DND-41 (cell line): ENCODE results near the gene KLHL6.

Source experiments
- EZH2 ChIP-seq: IDR thresholded peaks from 3 replicates; pipeline ENCODE4 v1.6.1; 2012; ENCODE audit warnings: borderline replicate concordance, low read depth, mild to moderate bottlenecking, moderate library complexity, low read length, inconsistent platforms; ENCODE audit not compliant: severe bottlenecking
- TF ChIP-seq, protein P1 (sequence below): IDR thresholded peaks from 2 replicates; pipeline ENCODE4 v1.5.1; 2012; ENCODE audit warnings: borderline replicate concordance, low read length, moderate library complexity, mild to moderate bottlenecking; ENCODE audit not compliant: poor library complexity, severe bottlenecking; ENCODE audit errors: extremely low read depth

DNA sequence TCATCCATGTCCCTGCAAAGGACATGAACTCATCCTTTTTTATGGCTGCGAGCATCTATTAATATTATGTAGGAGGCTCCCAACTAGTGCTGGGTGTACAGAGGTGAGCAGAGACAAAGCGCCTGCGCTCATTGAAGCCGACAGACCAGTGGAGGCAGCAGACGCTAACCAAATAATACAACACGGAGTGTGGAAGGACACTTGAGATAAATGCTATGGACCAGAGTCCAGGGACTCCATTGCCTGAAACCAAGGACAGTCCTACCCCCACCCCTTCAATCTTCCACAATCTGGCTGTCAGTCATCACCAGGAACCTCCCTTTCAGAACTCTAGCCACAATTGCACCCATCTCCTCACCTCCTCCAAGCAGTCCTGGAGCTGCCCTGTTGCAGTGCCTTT is 41.5 kb downstream of the KLHL6 start:
- no peak for TF ChIP-seq EZH2
- TF ChIP-seq, protein P1, sequence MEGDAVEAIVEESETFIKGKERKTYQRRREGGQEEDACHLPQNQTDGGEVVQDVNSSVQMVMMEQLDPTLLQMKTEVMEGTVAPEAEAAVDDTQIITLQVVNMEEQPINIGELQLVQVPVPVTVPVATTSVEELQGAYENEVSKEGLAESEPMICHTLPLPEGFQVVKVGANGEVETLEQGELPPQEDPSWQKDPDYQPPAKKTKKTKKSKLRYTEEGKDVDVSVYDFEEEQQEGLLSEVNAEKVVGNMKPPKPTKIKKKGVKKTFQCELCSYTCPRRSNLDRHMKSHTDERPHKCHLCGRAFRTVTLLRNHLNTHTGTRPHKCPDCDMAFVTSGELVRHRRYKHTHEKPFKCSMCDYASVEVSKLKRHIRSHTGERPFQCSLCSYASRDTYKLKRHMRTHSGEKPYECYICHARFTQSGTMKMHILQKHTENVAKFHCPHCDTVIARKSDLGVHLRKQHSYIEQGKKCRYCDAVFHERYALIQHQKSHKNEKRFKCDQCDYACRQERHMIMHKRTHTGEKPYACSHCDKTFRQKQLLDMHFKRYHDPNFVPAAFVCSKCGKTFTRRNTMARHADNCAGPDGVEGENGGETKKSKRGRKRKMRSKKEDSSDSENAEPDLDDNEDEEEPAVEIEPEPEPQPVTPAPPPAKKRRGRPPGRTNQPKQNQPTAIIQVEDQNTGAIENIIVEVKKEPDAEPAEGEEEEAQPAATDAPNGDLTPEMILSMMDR: no peak
